GM12874 (cell line): ENCODE measurements around the gene GABRR1.

Experiments
- CTCF ChIP-seq: IDR thresholded peaks from 2 replicates; pipeline ENCODE4 v1.5.1; 2011; ENCODE audit warnings: low read depth, mild to moderate bottlenecking, control low read depth, low read length, moderate library complexity; ENCODE audit not compliant: insufficient read depth

GABRR1 gene

GRCh38 chr6:89200706-89201215 is 16.4 kb downstream of the GABRR1 start:
- TF ChIP-seq CTCF = no peak

- TF ChIP-seq CTCF = no peak
These were observed 17.6 kb downstream of the GABRR1 start for GRCh38 chr6:89199579-89199978.

GRCh38 chr6:89198235-89198634 is 18.9 kb downstream of the GABRR1 start:
- TF ChIP-seq CTCF = no peak

GRCh38 chr6:89197141-89197540 is 20.0 kb downstream of the GABRR1 start:
- no peak for TF ChIP-seq CTCF

GRCh38 chr6:89194559-89194958 is 22.6 kb downstream of the GABRR1 start:
- TF ChIP-seq CTCF = no peak

GRCh38 chr6:89190741-89191140 is 26.4 kb downstream of the GABRR1 start:
- no peak for TF ChIP-seq CTCF

GRCh38 chr6:89187504-89187903 is 29.7 kb downstream of the GABRR1 start:
- TF ChIP-seq CTCF = no peak
